ENCODE data around the gene TRIP12. TPM values are rescaled to one million over a fixed set of nuclear protein-coding genes. Genes with fewer than 3 reads are reported as not detected.
A peak's percentile ranks its signal among the peaks of the same experiment; 100 is the strongest.

Gene TRIP12
- total RNA-seq, 1 experiment from 2014 or later = 175 TPM

GRCh38 chr2:229921101-229921891, 513 bp downstream of the TRIP12 start:
- peak; percentile 22 for DNase-seq (ENCODE audit: low read depth, low spot score)
- no TSS peak for BruUV-seq (replicated peaks)
- H4K20me1 ChIP-seq (ENCODE audit: insufficient read depth) = peaks cover 6% of the 10 kb centered on the region; the same call in 1 of the 2 replicates
- TF ChIP-seq EZH2 (IDR thresholded peaks at IDR 0.05) = no peak
- no peak for TF ChIP-seq ZNF274 (IDR thresholded peaks at IDR 0.05; ENCODE audit: low read depth, low read length)
- no peak for TF ChIP-seq EZH2phosphoT487 (IDR thresholded peaks at IDR 0.05; ENCODE audit: borderline replicate concordance)
- TF ChIP-seq YY1 (IDR thresholded peaks at IDR 0.05; ENCODE audit: extremely low read depth, insufficient replicate concordance, low read depth, low read length) = no peak
- TF ChIP-seq EGR1 (IDR thresholded peaks at IDR 0.05; ENCODE audit: low read depth) = no peak
- no peak for TF ChIP-seq CTCF (IDR thresholded peaks at IDR 0.05 in 2 of 3, conservative IDR thresholded peaks at IDR 0.05 in 1 of 3; ENCODE audit: borderline replicate concordance in 1 of 3, insufficient read depth in 1 of 3, low read depth in 2 of 3, low read length in 2 of 3)
- no peak for TF ChIP-seq ATF3 (IDR thresholded peaks at IDR 0.05)
- TF ChIP-seq TCF7L2 (IDR thresholded peaks at IDR 0.05; ENCODE audit: borderline replicate concordance, extremely low read depth, insufficient read depth, insufficient read length) = no peak
- no peak for TF ChIP-seq ZBTB33 (IDR thresholded peaks at IDR 0.05; ENCODE audit: extremely low read depth, insufficient replicate concordance, low read length)
- TF ChIP-seq POLR2AphosphoS5 (IDR thresholded peaks at IDR 0.05; ENCODE audit: low read depth, low read length) = peak; percentile 59
- peak; percentile 40; the same call in 1 of the 2 replicates for TF ChIP-seq ZFX (IDR thresholded peaks at IDR 0.05)
- TF ChIP-seq ELF1 (IDR thresholded peaks at IDR 0.05; ENCODE audit: borderline replicate concordance, low read depth) = peak; percentile 75
- TF ChIP-seq FOSL1 (IDR thresholded peaks at IDR 0.05; ENCODE audit: low read depth) = no peak
- ChIA-PET RAD21 (ENCODE audit: low non-redundant PET in 1 of 2, low total read pairs in 2 of 2, uncharacterized antibody in 2 of 2, unreplicated experiment in 2 of 2) (interaction anchor here in 1 of 2 experiments (0.6 to 0.7 kb wide), 2 partner anchors 140 to 490 kb away, joined by 3 read pairs; no protein-coding TSS in a partner anchor), POLR2A (interaction anchor here (0.7 to 1.4 kb wide), 3 partner anchors 10 to 1029 kb away, joined by 3 to 7 read pairs (median 5); no protein-coding TSS in a partner anchor), CTCF (no interaction called here)
- intact Hi-C loops (cut with micrococcal nuclease) = loop anchor here (5.0 to 10.0 kb wide), 2 partner anchors 691 to 874 kb away; no protein-coding TSS in a partner anchor
- no peaks in the 10 kb centered on the region for H3K9me3 ChIP-seq (ENCODE audit: control insufficient read depth in 1 of 2, insufficient read depth in 1 of 2, low read depth in 1 of 2, low read length in 2 of 2)
- peaks cover 14 to 17% of the 10 kb centered on the region in 2 experiments; a peak in 3 of 4 replicates for H3K4me1 ChIP-seq (ENCODE audit: control insufficient read depth in 1 of 2, insufficient read depth in 2 of 2, low read length in 2 of 2)
- H3K27ac ChIP-seq (ENCODE audit: low read depth, low read length) = peak overlapping the region; percentile 77
- peak overlapping the region; percentile 73 for H3K9ac ChIP-seq (ENCODE audit: low read length)
- H3K4me3 ChIP-seq (replicated peaks in 1 of 2; ENCODE audit: low read depth in 1 of 2, low read length in 2 of 2) = peak overlapping the region; percentile 77 to 94
- peak; percentile 56 for ATAC-seq
- H3K36me3 ChIP-seq (ENCODE audit: control insufficient read depth in 1 of 2, insufficient read depth in 2 of 2, low read length in 2 of 2) = peaks cover 0 to 7% of the 10 kb centered on the region in 2 experiments; a peak in 1 of 4 replicates
- no peaks in the 10 kb centered on the region for H3K9me2 ChIP-seq (ENCODE audit: insufficient read depth)
- no peaks in the 10 kb centered on the region for H3K27me3 ChIP-seq (ENCODE audit: insufficient read depth, low read length)
- H2AFZ ChIP-seq (ENCODE audit: low read depth, low read length, poor library complexity, severe bottlenecking) = no peak overlapping the region
- peak overlapping the region; percentile 97 for H3K4me2 ChIP-seq (ENCODE audit: low read length)
- peaks cover 76% of the 10 kb centered on the region for H3K79me2 ChIP-seq (ENCODE audit: insufficient read depth, low read length)
